HG03520 (cell line): ENCODE results near the gene ZNF492.
"Not testable (repeated sequence)": the region's sequence is repeated elsewhere in the genome, so short reads cannot be mapped to it uniquely, and the experiment has no call there.

Experiments used
- ATAC-seq: cut with Tn5 transposase; IDR thresholded peaks from one replicate; pipeline ENCODE4 v1.9.1; 2021; ENCODE audit warnings: mild to moderate bottlenecking, moderate library complexity; ENCODE audit not compliant: unreplicated experiment

The ZNF492 gene

DNA sequence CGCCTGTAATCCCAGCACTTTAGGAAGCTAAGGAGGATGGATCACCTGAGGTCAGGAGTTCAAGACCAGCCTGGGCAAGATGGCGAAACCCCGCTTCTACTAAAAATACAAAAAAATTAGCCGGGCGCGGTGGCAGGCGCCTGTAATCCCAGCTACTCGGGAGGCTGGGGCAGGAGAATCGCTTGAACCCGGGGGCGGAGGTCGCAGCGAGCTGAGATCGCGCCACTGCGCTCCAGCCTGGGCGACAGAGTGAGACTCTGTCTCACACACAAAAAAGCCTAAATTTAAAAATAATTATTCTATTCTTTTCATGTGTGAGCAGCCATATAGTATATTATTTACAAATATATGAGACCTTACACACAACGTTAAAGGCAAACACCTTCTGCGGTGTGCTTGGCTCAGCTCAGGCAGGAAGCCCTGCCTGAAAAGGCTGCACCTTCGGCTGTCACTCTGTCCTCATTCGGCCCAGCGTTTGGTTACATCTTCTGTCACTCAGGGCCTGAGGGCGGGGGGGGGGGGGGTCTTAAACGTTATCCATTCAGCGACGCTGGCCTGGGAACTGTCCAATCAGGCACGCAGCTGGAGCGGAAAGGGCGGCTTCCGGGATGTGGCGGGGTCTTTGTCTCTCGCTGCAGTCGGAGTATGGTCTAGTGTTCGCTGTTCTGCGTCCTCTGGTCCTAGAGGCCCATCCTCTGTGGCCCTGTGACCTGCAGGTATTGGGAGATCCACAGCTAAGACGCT, at the start of gene ZNF492:
TSS of gene ZNF492 (plus strand) at position 619 of the 744 bp plus-strand sequence. CDS start 19,076 bp downstream, outside the sequence.
- not testable (repeated sequence) for ATAC-seq

DNA sequence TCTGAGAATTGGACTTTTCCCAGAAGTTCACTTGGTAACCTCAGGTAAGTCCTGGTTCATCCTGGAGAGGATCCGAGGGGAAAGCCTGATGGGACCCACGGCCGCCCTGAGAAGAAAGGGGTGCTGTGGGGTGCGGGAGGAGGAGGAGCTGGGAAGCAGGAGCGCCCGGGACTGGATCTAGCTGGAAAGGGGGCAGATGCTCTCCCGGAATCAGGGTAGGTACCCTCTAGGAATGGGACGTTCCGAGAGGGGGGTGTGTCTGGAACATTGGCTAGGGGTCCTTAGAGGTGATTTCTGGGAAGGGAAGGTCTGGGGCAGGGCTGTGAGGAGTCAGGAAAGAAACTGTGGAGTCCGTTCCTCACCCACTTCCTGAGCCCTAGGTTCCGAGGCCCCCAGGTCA, 38.7 kb upstream of the ZNF492 start:
- no peak for ATAC-seq

DNA sequence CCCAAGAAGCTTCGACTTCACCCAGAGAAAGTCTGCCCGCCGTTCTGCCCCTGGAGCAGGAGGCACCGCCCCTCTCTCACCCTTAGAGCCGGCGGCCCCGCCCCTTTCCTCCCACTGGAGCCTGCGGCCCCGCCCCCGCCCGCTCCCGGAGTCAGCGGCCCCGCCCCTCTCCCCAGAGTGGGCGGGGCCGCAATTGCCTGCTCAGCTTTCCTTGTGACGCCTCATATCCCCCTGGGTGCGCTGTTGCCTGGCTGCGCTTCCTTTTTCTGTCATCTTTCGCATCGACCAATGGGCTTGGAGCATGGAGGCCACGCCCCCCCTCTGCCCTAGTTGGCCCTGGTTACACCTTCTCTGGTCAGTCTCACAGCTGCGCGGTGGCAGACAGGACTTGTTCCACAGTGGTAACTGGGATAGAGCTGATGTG, 38.2 kb upstream of the ZNF492 start:
- ATAC-seq = no peak

DNA sequence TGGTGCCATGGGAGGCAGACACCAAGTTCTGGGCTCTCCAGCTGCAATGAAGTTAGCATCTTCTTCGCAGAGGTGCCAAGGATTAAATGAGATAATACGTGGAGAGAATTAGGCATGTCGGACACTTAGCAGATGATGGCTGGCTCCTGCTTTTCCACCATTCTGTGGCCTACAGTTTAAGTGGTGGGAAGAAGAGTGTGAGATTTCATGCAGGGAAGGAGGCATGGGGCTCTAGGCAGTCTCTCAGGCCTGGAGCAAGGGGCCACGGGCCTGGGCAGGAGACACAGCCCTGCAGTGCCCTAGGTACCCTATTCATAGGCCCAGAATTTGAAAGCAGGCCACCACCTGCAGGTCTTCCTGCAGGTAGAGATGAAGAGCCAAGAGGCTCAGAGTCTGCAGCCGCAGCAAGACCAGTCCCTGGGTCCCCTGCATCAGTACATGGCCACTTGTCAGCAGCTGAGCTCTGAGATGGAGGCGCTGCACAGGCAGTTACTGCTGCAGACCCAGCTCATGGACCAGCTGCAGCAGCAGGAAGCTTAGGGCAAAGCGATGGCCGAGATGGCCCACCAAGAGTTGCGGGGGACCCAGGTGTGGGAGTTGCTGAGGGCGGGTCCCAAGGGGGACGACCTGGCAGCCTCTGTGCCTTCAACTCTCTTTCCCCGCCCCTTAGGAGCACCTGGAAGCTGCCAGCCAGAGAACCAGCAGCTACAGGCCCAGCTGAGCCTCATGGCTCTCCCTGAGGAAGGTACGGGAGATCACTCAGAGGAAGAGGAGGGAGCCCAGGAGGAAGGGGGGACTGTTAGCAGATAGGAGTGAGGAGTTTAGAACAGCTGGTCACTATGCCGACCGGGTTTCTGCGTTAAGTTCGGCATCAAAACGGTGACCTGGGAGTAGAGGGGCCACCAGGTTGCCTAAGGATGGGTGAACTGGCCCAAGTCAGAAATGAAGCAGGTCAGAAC, 33.2 kb upstream of the ZNF492 start:
- ATAC-seq = no peak

DNA sequence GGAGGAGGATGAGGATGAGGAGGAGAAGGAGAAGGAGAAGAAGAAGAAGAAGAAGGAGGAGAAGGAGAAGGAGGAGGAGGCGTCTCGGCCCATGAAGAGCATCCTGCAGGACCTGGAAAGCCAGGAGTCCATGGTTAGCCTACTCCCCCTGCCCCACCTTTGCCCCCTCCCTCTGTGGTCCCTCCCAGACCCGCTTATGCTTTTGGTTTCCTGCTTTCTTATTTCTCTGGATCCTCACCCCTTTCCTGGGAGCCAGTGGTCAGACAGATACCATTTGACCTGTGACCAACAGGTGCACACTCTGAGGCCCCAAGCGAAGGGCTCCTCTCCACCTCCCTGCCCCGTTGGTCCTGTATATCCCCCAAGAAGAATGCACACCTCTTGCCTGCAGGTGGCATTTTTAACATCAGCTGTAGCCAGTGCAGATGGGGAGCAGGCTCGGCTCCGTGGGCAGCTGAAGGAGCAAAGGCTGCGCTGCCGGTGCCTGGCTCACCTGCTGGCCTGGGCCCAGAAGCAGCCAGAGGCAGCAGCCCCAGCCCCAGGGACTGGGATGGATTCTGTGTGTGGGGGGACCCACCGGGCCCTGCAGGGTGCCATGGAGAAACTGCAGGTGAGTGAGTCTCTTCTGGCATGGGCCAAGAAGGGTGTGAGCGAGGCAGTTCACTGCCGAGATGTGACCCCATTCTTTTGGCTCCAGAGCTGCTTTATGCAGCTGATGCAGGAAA, 32.1 kb upstream of the ZNF492 start:
- no peak for ATAC-seq

DNA sequence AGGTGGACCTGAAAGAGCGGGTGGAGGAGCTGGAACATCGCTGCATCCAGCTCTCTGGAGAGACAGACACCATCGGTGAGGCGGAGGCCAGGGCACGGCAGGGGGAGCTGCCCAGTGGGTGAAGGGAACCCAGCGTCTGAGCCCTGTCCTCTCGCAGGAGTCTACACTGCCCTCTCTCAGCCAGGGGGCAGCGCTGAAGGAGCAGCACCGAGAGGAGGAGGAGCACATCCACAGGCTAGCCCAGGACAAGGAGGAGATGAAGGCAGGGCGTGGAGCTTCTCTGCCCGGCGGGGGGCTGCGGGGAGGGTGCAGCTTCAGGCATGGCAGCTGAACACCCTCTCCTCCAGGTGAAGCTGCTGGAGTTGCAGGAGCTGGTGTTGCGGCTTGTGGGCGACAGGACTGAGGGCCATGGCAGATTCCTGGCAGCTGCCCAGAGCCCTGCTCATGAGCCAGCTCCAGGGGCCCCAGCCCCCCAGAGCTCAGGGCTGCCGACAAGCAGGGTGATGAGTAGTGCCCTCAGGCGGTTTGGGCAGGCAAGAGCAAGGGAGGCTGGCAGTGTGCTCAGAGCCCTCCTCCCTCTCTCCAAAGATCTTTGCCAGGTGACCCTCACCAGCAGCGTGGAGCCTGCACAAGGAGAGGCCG, 31.4 kb upstream of the ZNF492 start:
- no peak for ATAC-seq

DNA sequence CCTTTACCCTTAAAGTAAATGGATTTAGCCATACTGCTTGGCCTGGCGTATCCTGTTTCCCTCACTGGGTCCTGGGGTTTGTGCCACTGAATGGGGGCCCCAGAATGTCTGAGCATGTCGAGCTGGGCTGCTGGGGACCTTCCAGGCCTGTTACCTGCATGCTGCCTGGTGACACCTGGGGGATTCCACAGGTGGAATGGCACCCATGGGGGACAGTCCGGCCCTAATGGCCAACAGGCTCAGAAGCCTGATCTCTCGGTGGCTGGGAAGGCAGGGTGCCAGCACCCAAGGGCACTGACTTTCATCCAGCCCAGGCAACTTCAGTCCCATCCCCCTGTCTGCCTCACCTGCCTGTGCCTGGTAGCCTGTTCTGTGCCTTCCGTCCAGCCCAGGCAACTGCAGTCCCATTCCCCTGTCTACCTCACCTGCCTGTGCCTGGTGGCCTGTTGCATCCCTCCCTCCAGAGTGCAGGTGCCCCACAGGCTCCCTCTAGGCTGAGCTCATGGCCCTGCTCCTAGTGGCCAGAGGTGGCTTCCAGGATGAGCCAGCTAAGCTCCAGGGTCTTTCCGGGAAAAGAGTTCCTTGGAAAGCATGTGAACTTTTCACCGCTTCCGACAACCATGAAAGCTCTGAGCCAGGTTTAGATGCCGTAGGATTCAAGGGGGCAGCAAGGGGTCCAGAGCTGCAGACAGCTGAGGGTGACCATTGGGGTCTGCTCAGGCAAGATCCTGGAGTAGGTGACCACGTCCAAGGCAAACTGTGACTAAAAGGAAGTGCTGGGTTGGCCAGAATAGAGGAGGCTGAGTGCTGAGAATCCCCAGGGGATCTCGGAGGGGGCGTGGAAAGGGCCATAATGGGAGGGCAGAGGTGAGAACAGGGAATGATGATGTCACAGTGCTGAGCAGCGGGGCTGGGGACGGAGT, 30.3 kb upstream of the ZNF492 start:
- ATAC-seq = no peak

DNA sequence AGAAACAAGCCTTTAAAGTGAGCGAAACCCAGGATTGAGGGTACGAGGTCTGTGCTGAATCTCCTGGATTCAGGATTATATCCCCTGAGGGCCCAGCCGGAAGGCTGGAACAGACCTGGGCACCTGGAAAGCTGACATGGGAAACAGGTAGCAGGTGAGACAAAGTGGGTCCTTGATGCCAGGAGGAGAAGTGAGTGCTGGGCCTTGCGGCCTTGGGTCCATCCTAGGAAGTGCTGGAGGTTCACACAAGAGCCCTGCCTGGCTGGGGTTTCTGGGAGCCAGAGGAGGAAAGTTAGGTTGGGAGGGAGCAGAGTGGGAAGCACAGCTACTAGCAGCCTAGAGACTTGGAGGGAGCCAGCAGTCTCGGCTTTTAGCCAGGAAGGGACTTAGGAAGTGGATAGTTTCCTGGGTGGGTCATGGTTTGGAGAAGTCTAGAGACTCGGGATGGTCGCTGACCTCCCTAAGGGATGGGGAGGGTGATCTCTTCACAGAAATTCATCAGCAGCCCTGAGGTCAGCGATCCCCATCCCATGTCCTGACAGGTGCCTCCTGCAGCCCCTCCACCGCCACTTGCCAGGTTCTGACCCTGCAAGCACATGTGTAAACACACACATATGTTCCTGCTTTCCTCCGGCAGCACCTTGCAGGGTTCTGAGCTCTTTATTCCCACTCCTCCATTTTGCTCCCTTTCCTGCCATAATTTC, 29.4 kb upstream of the ZNF492 start:
- no peak for ATAC-seq

DNA sequence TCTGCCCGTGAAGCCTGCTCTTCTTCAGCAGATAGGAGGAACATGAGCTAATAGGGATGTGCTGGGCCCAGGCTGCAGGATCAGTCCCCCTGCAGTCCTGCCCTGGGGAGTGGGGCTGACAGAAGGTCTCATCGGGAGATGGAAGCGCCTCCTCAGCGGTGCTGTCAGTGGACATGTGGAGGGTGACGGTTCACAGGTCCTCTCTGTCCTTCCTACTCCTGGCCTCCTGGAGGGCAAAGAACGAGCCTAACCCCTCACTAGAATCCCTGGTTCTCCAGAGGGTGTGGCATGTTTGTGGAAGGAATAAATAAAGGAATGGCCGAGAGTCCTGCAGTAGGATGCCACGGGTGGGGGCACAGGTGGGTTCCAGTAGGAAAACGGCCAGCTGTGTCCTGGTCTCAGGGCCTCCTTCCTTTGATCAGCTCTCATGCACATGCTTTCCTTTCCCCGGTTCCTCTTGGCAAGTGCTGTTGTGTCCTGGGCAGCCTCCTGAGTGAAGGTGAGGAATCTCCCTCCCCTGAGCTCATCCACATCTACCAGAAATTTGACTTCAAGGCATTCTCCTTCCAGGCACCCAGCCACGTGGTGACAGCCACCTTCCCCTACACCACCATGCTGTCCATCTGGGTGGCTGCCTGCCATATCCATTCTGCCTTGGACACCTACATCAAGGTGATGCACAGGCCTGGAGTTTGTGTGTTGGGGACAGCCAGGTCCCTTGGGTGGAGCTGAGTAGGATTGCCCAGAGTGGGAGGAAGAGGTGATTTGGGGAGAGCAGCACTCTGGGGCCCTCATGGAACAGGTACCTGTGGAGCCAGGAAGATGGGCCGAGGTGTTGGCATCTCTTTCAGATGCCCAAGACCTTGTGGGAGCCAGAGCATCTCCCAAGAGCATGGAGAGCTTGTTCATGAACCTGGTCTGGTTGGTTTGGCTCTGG, 28.6 kb upstream of the ZNF492 start:
- ATAC-seq = no peak

DNA sequence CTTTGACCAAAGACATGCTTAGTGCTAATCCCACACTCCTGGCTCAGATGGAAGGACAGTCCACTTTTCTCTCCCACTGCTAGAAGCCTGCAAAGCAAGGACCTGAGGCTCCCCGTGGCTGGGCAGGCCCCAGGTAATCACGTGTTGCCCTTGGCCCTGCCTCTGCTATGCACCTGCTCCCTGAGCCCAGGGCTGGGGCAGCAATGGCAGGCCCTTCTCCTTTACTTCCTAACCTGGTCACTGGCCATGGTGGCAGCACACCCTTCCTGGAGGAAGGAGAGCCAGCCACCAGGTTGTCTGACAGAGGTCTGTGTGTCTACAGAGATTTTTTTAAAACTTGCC, 27.9 kb upstream of the ZNF492 start:
- ATAC-seq = no peak

DNA sequence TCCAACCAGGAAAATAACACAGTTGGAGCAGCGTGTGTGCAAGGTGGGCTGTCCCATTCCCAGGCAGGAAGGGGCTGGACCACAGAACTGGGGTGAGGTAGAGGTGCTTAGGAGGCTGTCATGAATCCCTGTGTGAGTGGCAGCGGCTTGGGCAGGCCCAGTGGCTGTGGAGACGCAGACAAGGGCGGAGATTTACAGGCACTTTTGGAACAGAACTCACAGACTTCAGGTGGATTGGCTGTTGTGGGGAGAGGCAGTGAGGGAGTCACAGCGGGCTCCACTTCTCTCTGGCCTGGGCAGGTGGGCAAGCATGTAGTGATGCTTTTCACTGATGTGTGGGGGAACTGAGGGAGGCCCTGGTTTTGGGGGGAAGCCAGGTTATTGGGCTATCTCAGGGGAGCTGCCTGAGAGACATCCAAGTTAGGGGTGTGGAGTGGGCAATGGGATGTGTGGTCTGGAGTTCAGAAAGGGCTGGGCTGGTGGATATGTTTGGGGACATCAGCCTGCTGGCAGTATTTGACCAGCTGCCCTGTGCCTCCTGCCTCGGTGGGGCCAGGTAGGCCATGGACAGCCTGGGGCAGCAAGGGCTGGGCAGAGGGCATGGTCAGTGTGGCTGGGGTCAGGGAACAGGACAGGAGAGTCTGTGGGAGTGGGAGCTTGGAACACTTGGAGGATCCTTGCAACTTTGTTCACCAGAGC, 27.0 kb upstream of the ZNF492 start:
- ATAC-seq = no peak

DNA sequence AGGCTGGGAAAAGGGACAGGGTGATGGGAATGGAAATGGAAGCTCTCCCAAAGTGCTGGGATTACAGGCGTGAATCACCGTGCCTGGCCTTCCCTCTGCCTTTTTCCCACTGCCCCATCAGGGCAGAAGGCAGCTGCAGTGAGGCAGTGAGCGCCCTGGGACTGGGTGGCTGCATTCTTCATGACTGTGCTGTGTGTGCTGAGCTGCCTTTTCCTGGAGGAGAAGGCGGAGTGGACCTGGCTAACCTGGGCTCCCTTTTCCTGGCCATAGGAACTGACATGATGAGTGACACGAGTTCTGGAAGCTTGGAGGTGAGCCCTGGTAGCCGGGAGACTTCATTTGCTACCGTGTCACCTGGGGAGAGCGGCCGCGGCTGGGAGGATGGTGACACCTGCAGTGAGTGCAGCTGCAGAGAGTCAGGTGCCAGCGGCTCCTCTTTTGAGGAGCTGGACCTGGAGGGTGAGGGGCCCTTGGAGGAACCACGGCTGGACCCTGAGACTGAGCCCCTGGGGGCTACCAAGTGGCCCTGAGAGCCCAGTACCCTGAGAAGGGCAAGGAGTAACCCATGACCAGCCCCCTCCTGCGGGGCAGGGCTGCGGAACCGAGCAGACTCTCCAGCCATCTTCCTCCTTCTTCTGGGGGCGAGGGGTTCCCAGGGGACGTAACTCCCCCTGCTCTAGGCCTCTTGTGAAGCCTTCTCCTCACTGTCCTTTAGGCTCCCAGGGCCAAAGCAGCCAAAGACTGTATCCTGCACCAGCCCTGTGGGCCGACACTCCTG, 26.3 kb upstream of the ZNF492 start:
- no peak for ATAC-seq

DNA sequence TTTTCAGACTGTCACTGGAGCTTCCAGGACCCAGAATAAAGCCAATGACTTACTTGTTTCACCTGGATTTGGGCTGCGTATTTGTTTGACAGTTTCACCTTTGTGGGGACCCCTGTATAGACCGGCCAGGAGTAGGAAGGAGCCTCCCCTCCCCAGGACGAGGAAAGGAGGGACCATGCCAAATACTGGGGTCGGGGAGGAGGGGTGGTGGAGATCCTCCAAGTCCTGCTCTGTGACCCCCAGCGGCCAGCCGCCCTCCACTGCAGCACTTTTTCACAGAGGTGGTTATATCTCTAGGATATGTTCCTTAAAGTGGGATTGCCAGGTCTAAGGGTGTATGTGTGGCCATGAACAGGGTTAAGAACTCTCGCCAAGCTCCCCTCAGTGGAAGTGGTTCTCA, 25.7 kb upstream of the ZNF492 start:
- ATAC-seq = no peak

DNA sequence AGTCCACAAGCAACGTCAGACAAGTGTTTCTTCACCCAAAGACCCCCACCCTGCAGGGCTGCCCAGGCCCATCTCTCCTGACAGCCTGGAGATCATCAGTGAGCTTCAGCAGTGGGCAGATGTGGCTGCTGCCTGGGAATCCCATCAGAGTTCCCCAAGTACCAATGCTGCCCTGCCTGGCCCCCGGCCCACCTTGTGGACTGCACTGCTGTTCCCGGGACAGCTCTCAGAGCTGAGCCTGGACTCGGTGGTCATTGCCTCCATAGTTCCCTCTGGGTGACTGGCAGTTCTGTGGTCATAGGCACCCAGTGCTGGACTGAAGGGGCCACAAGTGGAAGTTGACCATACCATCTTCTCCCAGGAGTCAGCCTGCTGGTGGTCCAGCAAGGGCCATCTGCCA, 24.5 kb upstream of the ZNF492 start:
- ATAC-seq = no peak

DNA sequence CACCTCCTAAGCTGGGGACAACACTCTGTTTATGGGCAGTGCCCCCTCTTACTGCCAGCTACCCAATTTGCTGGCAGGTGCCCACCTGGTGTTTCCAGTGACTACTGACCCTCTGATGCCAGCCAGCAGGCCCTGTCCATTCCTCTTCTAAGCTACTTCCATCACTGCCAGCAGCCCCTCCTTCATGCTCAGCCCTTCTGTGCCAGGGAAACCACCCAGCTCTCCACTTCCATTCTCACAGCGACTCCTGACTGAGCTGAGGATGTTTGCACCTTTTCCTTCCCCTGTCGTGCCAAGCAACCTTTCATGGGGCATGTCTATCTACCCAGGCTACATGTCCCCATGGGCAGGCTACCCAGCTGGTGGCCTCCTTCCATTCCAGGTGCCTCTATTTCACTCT, 24.0 kb upstream of the ZNF492 start:
- no peak for ATAC-seq

DNA sequence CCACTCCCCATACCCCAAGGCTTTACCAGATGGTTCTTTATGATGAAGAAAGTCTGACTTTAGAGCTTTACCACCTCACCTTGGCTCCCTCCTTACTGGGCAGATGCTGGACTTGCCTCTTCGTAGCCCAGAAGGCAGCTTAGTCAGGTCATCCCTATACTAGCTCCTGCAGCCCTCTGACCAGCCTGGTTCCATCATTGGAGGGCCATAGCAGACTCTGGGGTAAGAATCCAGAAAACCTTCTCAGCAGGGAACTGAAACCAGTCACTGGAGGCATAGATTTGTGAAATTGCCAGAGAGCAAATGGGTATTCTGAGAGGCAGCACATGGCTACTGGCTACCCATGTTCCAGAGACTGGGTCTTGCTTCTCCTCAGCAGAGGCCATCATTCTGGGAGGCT, 21.8 kb upstream of the ZNF492 start:
- ATAC-seq = no peak

DNA sequence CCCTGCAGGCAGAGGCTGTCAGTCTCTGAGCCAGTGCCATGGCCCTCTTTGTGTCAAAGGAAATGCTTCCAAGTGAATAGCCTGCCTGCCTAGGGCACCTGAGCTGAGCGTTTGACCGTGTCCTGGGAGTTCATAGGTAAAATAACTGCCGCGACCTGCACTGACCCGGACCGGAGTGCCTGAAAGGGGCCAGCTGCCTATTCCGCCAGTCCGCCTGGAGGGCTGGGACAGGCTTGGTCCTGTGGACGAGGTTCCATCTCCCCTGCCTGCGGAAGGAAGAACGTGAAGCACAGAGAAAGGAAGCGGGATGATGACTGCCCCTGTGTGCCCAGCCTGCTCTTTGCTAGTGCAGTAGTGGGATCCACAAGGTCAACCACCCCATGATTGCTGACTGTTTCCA, 17.5 kb upstream of the ZNF492 start:
- no peak for ATAC-seq
